Hepatocyte (in vitro differentiated cells): ENCODE data around the gene GNAZ. TPM values are rescaled to one million over a fixed set of nuclear protein-coding genes. Genes with fewer than 3 reads are reported as not detected.

Experiments
- DNase-seq: peaks from one replicate; pipeline ENCODE4 v3.0.0-alpha.2; 2016; ENCODE audit warnings: low spot score
- H2AFZ ChIP-seq: fragments of 200-600 bp; sonication (generic); 2 replicates; pipeline ENCODE4 v1.6.0; 2016; ENCODE audit warnings: antibody characterized with exemption, mild to moderate bottlenecking
- H3K27ac ChIP-seq: fragments of 200-600 bp; sonication (generic); 2 replicates; pipeline ENCODE4 v1.5.1; 2016; ENCODE audit warnings: mild to moderate bottlenecking
- H3K27me3 ChIP-seq: fragments of 200-600 bp; sonication (generic); 2 replicates; pipeline ENCODE4 v1.6.1; 2016
- H3K36me3 ChIP-seq: fragments of 200-600 bp; sonication (generic); replicated peaks from 2 replicates; pipeline ENCODE4 v1.5.1; 2016; ENCODE audit warnings: low read depth; ENCODE audit not compliant: insufficient read depth
- H3K4me1 ChIP-seq: fragments of 200-600 bp; sonication (generic); 2 replicates; pipeline ENCODE4 v1.5.1; 2016; ENCODE audit warnings: mild to moderate bottlenecking, moderate library complexity; ENCODE audit not compliant: insufficient read depth
- H3K4me2 ChIP-seq: fragments of 200-600 bp; sonication (generic); 2 replicates; pipeline ENCODE4 v1.6.0; 2016
- H3K4me3 ChIP-seq: fragments of 200-600 bp; sonication (generic); 2 replicates; pipeline ENCODE4 v1.5.1; 2016; ENCODE audit warnings: mild to moderate bottlenecking
- H3K79me2 ChIP-seq: fragments of 200-600 bp; sonication (generic); 2 replicates; pipeline ENCODE4 v1.6.0; 2017; ENCODE audit warnings: mild to moderate bottlenecking
- H3K9me2 ChIP-seq: fragments of 200-600 bp; sonication (generic); replicated peaks from 2 replicates; pipeline ENCODE4 v1.6.0; 2017; ENCODE audit warnings: mild to moderate bottlenecking; ENCODE audit not compliant: insufficient read depth
- H3K9me3 ChIP-seq: fragments of 200-600 bp; sonication (generic); 2 replicates; pipeline ENCODE4 v1.5.1; 2016; ENCODE audit warnings: low read depth, mild to moderate bottlenecking
- H4K20me1 ChIP-seq: fragments of 200-600 bp; sonication (generic); 2 replicates; pipeline ENCODE4 v1.6.0; 2016; ENCODE audit warnings: mild to moderate bottlenecking; ENCODE audit not compliant: insufficient read depth, poor library complexity, severe bottlenecking
- EZH2 ChIP-seq: fragments of 200-600 bp; sonication (generic); IDR thresholded peaks from 2 replicates; pipeline ENCODE4 v1.6.1; 2016; ENCODE audit warnings: antibody characterized with exemption, mild to moderate bottlenecking, borderline replicate concordance
- EZH2phosphoT487 ChIP-seq: fragments of 200-600 bp; sonication (generic); IDR thresholded peaks from one replicate; pipeline ENCODE4 v1.6.1; 2018; ENCODE audit warnings: antibody characterized with exemption, mild to moderate bottlenecking, low read depth, moderate library complexity; ENCODE audit not compliant: unreplicated experiment, severe bottlenecking
- WGBS: methylation state at CpG from one replicate; pipeline ENCODE4 v1.1.6; 2016; ENCODE audit warnings: low lambda C conversion rate; ENCODE audit errors: missing lambda C conversion rate; 5-methylcytosine and 5-hydroxymethylcytosine counted together
- polyA plus RNA-seq: library from polyadenylated mRNA; unstranded; fragments of >200 nt; fragmentation: Nextera tagmentation; extraction: Ambion mirVana; gene quantifications from 2 replicates; pipeline ENCODE4 v1.2.1, GENCODE V29; 2016
- total RNA-seq: library from RNA; depleted of rRNA; stranded (reverse); fragments of >200 nt; gene quantifications from 2 replicates; pipeline ENCODE4 v1.2.3, GENCODE V29; 2014
- TF ChIP-seq, protein P1 (sequence below): fragments of 200-600 bp; sonication (generic); IDR thresholded peaks from 2 replicates; pipeline ENCODE4 v1.5.1; 2016; ENCODE audit warnings: antibody characterized with exemption, mild to moderate bottlenecking; ENCODE audit not compliant: poor library complexity

GNAZ gene
- total and polyA plus RNA-seq, 2 experiments from 2014 or later = 3.4 to 4.1 TPM

DNA sequence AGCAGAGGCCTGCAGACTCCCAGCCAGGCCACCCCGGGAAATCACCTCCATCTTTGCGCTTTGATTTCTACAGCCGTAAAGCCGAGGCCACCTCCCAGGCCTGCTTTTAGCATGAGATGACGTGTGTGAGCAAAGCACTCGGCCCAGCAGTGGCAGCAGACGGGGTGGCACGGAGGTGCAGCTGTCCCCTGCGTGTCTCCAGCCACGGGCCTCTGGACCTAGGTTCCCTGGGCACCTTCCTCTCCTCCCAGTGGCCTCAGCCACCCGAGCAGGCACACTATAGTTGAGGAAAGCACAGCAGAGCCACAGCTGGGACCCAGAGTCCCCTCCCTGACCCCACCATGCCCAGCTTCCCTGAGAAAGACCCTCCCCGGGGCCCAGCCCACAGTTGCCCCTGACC lies 15.9 kb downstream of the GNAZ start:
- Histone ChIP-seq H3K36me3 (no peaks in the 10 kb centered on the region), H3K4me1 (no peaks in the 10 kb centered on the region), H3K9me2 (no peaks in the 10 kb centered on the region), H3K27ac (no peak overlapping the region), H2AFZ (no peak overlapping the region), H3K4me2 (no peak overlapping the region), H3K4me3 (no peak overlapping the region), H3K27me3 (no peaks in the 10 kb centered on the region), H3K79me2 (no peaks in the 10 kb centered on the region), H3K9me3 (no peaks in the 10 kb centered on the region), H4K20me1 (no peaks in the 10 kb centered on the region)
- DNase-seq = no peak
- 88% methylated on average over 12 of the region's 12 CpGs for WGBS
- TF ChIP-seq EZH2 = no peak
- TF ChIP-seq EZH2phosphoT487 = no peak
- TF ChIP-seq, protein P1, sequence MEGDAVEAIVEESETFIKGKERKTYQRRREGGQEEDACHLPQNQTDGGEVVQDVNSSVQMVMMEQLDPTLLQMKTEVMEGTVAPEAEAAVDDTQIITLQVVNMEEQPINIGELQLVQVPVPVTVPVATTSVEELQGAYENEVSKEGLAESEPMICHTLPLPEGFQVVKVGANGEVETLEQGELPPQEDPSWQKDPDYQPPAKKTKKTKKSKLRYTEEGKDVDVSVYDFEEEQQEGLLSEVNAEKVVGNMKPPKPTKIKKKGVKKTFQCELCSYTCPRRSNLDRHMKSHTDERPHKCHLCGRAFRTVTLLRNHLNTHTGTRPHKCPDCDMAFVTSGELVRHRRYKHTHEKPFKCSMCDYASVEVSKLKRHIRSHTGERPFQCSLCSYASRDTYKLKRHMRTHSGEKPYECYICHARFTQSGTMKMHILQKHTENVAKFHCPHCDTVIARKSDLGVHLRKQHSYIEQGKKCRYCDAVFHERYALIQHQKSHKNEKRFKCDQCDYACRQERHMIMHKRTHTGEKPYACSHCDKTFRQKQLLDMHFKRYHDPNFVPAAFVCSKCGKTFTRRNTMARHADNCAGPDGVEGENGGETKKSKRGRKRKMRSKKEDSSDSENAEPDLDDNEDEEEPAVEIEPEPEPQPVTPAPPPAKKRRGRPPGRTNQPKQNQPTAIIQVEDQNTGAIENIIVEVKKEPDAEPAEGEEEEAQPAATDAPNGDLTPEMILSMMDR = no peak

DNA sequence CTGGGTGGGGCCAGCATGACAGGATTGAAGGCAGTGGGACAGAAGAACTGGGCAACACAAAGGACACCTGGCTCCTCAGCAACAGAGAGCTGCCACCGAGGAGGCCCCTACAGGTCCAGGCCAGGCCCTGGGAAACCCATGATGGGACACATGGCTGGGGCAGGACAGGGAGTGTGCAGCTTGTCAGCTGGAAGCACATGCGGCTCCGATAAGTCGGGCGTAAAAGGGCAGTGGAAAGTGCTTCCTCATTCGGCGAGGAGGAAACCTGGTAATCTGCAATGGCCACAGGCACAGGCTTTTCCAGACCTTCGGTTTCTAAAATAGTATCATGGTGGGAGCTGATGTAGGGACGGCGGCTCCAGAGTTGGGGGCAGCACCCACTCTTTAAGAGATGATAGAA lies 16.5 kb downstream of the GNAZ start:
- WGBS = 85% methylated on average over 10 of the region's 10 CpGs

DNA sequence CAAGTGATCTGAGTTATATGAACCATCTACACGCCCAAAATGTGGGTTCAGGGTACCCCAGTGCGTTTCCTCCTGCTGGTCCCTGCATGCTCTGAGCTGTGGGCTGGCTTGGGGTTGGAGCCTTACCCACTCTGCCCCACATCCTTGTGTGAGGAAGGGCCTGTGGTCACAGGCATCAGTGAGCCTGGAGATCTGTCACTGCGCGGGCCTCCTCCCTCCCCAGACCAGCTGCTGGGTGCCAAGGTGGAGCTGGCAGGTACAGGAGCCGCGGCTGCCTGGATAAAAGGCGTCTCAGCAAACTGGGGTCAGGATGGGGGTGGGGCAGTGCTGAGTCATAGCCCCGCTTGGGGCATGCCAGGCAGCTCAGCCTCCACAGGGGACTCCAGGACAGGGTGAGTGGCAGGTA lies 17.9 kb downstream of the GNAZ start:
- Histone ChIP-seq H3K9me2 (no peaks in the 10 kb centered on the region), H3K9me3 (no peaks in the 10 kb centered on the region), H3K4me2 (no peak overlapping the region), H4K20me1 (no peaks in the 10 kb centered on the region), H2AFZ (no peak overlapping the region), H3K36me3 (no peaks in the 10 kb centered on the region), H3K27ac (no peak overlapping the region), H3K4me1 (no peaks in the 10 kb centered on the region), H3K79me2 (no peaks in the 10 kb centered on the region), H3K4me3 (no peak overlapping the region), H3K27me3 (no peaks in the 10 kb centered on the region)
- WGBS = 84% methylated on average over 3 of the region's 8 CpGs
- DNase-seq = no peak
- no peak for TF ChIP-seq EZH2
- TF ChIP-seq, protein P1 = no peak
- no peak for TF ChIP-seq EZH2phosphoT487

More for the DNA sequence above, 16.5 kb downstream of the GNAZ start:
- Histone ChIP-seq H3K9me3 (no peaks in the 10 kb centered on the region), H3K36me3 (no peaks in the 10 kb centered on the region), H3K4me2 (no peak overlapping the region), H3K9me2 (no peaks in the 10 kb centered on the region), H2AFZ (no peak overlapping the region), H3K4me1 (no peaks in the 10 kb centered on the region), H3K79me2 (no peaks in the 10 kb centered on the region), H3K27me3 (no peaks in the 10 kb centered on the region), H4K20me1 (no peaks in the 10 kb centered on the region), H3K27ac (no peak overlapping the region), H3K4me3 (no peak overlapping the region)
- no peak for DNase-seq
- TF ChIP-seq EZH2phosphoT487 = no peak
- no peak for TF ChIP-seq EZH2
- TF ChIP-seq, protein P1 = no peak

DNA sequence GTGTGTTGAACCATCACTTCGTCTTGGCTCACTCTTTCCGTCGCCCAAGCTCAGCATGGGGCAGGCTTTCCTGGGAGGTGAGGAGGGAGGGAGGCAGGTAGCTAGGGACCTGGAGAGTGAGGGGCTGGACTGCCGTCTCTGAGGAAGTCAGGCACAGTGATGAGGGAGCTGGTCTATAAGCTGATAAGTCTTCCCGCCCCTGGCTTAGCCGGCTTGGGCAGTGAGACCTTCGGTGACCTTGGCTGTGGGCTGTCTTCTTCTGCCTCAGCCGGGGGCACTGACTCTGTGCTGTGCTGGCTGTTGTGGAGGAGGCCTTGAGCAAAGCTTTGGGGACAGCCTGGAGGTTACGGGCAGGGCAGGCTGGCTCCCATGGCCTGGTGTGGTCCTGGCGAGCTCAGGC lies 18.7 kb downstream of the GNAZ start:
- Histone ChIP-seq H3K4me2 (no peak overlapping the region), H4K20me1 (no peaks in the 10 kb centered on the region), H3K27ac (no peak overlapping the region), H2AFZ (no peak overlapping the region), H3K27me3 (no peaks in the 10 kb centered on the region), H3K36me3 (no peaks in the 10 kb centered on the region), H3K9me2 (no peaks in the 10 kb centered on the region), H3K79me2 (no peaks in the 10 kb centered on the region), H3K9me3 (no peaks in the 10 kb centered on the region), H3K4me3 (no peak overlapping the region), H3K4me1 (no peaks in the 10 kb centered on the region)
- DNase-seq = no peak
- TF ChIP-seq EZH2 (no peak), EZH2phosphoT487 (no peak)
- TF ChIP-seq, protein P1 = no peak
- 92% methylated on average over 10 of the region's 10 CpGs for WGBS
